Esophagus squamous epithelium (tissue), 5 donors: ENCODE measurements around the gene APBA2. TPM values are rescaled to one million over a fixed set of nuclear protein-coding genes. Genes with fewer than 3 reads are reported as not detected.
A peak's percentile ranks its signal among the peaks of the same experiment; 100 is the strongest.

Source experiments
- DNase-seq: peaks from one replicate; lab custom pipeline; 2025; lab: John Stamatoyannopoulos, UW
- H3K27ac ChIP-seq, 4 donors: fragments of 200-600 bp; sonication (generic); one replicate each; pipeline ENCODE4 v1.5.1; 2016 to 2019; ENCODE audit warnings: mild to moderate bottlenecking in 1 of 4
- H3K27me3 ChIP-seq, 4 donors: fragments of 200-600 bp; sonication (generic); 1 replicate in 3 of 4; 2 replicates in 1 of 4; pipeline versions ENCODE4 v1.5.1 to v1.6.0; 2017 to 2021; ENCODE audit warnings: antibody characterized with exemption in 1 of 4
- H3K36me3 ChIP-seq, 3 donors: fragments of 200-600 bp; sonication (generic); one replicate each; pipeline ENCODE4 v1.5.1; 2016 to 2019
- H3K4me1 ChIP-seq, 3 donors: fragments of 200-600 bp; sonication (generic); one replicate each; pipeline ENCODE4 v1.5.1; 2017 to 2019
- H3K4me3 ChIP-seq, 4 donors: fragments of 200-600 bp; sonication (generic); 1 replicate in 3 of 4; 2 replicates in 1 of 4; pipeline ENCODE4 v1.5.1; 2016 to 2019; ENCODE audit warnings: mild to moderate bottlenecking in 2 of 4, moderate library complexity in 1 of 4
- H3K9me3 ChIP-seq, 3 donors: fragments of 200-600 bp; sonication (generic); one replicate each; pipeline ENCODE4 v1.5.1; 2016 to 2019
- CTCF ChIP-seq, 6 experiments: fragments of 450-650 bp in 4 of 6; fragments of 200-600 bp in 2 of 6; sonication (generic) in 2 of 6; IDR thresholded peaks; one replicate each; pipeline ENCODE4 v1.5.1; 2016 to 2019; ENCODE audit warnings: antibody characterized with exemption in 6 of 6, mild to moderate bottlenecking in 4 of 6, moderate library complexity in 4 of 6
- POLR2A ChIP-seq, 4 donors: fragments of 450-650 bp; IDR thresholded peaks; one replicate each; pipeline ENCODE4 v1.6.1; 2017; ENCODE audit warnings: antibody characterized with exemption in 4 of 4, mild to moderate bottlenecking in 4 of 4, moderate library complexity in 3 of 4
- WGBS, 2 donors: methylation state at CpG; one replicate each; pipeline ENCODE4 v1.1.5; 2018; 5-methylcytosine and 5-hydroxymethylcytosine counted together
- intact Hi-C: fragments of 100-400 bp; cut with DNase I; formaldehyde crosslinking; loops from one replicate; pipeline ENCODE4 v1.15.0; 2022
- total RNA-seq, 4 donors: library from RNA; depleted of rRNA; stranded (reverse); fragments of >200 nt; gene quantifications; one replicate each; pipeline ENCODE4 v1.1.0, GENCODE V29; 2016
- donor health status: DM: yes; HTN: yes; CAD: no.

Gene APBA2
- total RNA-seq, 4 donors from 2014 or later: 0.82 to 9.9 (median 1.6) TPM

- H3K27me3 ChIP-seq: no peaks in the 10 kb centered on the region
- H3K36me3 ChIP-seq: no peaks in the 10 kb centered on the region
- WGBS, 2 donors: 76 to 100% methylated on average over 1 to 2 of the region's 4 CpGs
- TF ChIP-seq POLR2A (IDR thresholded peaks at IDR 0.05) (no peak), CTCF (IDR thresholded peaks at IDR 0.05) (no peak)
- intact Hi-C loops: no loop called here
- DNase-seq: no peak
- no peak overlapping the region for H3K27ac ChIP-seq
- no peaks in the 10 kb centered on the region for H3K9me3 ChIP-seq
- H3K4me1 ChIP-seq: no peaks in the 10 kb centered on the region
- H3K4me3 ChIP-seq: no peak overlapping the region
Measured at GRCh38 chr15:29034593-29035335, 149.0 kb downstream of the APBA2 start.

DNA sequence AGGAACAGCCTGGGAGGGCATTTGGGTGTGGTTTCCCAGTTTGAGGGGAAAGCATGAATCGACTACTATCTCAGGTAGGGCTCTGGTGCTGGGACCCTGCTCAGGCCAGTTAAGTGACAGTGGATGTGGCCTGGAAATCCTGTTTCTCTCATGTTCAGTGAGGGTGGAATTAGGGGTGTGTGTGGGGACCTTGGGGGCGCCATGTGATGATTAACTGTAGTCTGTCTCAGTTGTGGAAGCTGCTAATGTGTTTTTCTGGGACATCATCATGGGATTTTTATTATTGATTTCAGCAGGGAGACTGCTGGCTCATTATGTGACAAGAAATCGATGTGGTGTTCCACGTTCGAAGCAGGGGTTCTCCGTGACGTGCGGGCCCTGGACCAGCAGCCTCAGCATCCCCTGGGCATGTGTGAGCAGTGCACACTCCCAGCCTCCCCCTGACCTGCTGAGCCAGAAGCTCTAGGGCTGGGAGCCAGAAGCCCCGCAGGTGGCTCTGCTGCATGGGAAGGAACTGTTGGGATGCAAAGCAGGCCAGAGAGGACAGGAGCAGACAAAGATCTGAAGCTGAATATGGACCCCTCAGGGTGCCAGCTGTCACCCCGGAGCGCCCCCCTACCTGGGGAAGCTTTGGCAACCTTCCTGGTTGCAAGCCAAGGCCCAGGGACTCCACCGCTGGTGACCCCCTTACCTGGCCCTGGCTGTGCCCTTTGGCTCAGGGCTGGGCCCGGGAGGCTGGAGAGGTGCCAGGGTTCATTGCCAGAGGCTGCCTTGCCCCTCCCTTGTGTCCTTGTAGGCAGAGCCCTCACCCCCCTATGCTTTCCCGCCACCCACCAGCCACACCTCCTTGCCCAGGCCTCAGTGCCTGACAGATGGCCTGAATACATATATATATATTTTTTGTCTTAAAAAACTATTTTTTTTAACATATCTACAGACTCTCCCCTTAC, 149.8 kb downstream of the APBA2 start:
- no peak for DNase-seq
- TF ChIP-seq CTCF (IDR thresholded peaks at IDR 0.05) (no peak), POLR2A (IDR thresholded peaks at IDR 0.05) (no peak)
- Histone ChIP-seq H3K27me3 (no peaks in the 10 kb centered on the region), H3K27ac (no peak overlapping the region), H3K4me3 (no peak overlapping the region), H3K4me1 (no peaks in the 10 kb centered on the region), H3K9me3 (no peaks in the 10 kb centered on the region), H3K36me3 (no peaks in the 10 kb centered on the region)
- intact Hi-C loops: no loop called here
- WGBS, 2 donors: 76 to 78% methylated on average over 12 to 13 of the region's 14 CpGs

- 53 to 54% methylated on average over 3 to 9 of the region's 9 CpGs for WGBS, 2 donors
- H3K4me3 ChIP-seq: no peak overlapping the region
- no peak for DNase-seq
Measured at GRCh38 chr15:29037997-29038705, 152.4 kb downstream of the APBA2 start.

GRCh38 chr15:29039466-29040369, 153.9 kb downstream of the APBA2 start:
- Histone ChIP-seq H3K36me3 (no peaks in the 10 kb centered on the region), H3K9me3 (no peaks in the 10 kb centered on the region), H3K27me3 (no peaks in the 10 kb centered on the region), H3K27ac (peak overlapping the region in 2 of 4 donors; percentile 38 to 42), H3K4me3 (no peak overlapping the region), H3K4me1 (no peaks in the 10 kb centered on the region)
- WGBS, 2 donors: 63 to 69% methylated on average over 12 to 13 of the region's 13 CpGs
- DNase-seq: no peak
- intact Hi-C loops: no loop called here
- no peak for TF ChIP-seq CTCF (IDR thresholded peaks at IDR 0.05)
- no peak for TF ChIP-seq POLR2A (IDR thresholded peaks at IDR 0.05)

More at GRCh38 chr15:29037997-29038705, 152.4 kb downstream of the APBA2 start:
- H3K27ac ChIP-seq: no peak overlapping the region
- no peaks in the 10 kb centered on the region for H3K36me3 ChIP-seq
- H3K4me1 ChIP-seq: no peaks in the 10 kb centered on the region
- H3K9me3 ChIP-seq: no peaks in the 10 kb centered on the region
- no peak for TF ChIP-seq CTCF (IDR thresholded peaks at IDR 0.05)
- no peak for TF ChIP-seq POLR2A (IDR thresholded peaks at IDR 0.05)
- no peaks in the 10 kb centered on the region for H3K27me3 ChIP-seq
- intact Hi-C loops: no loop called here
